ENCODE measurements around the gene S1PR1.

S1PR1 gene

GRCh38 chr1:101251504-101251903 lies 14.7 kb downstream of the S1PR1 start:
- Histone ChIP-seq H3K9me3 (ENCODE audit: control insufficient read depth, insufficient read depth, low read length) (no peaks in the 10 kb centered on the region), H3K9ac (ENCODE audit: low read depth, low read length) (no peak overlapping the region), H3K4me3 (ENCODE audit: low read depth, low read length) (no peak overlapping the region), H3K4me1 (ENCODE audit: control insufficient read depth, insufficient read depth, low read length) (no peaks in the 10 kb centered on the region), H3K27me3 (ENCODE audit: control insufficient read depth, insufficient read depth, low read length) (no peaks in the 10 kb centered on the region), H3K36me3 (ENCODE audit: control insufficient read depth, insufficient read depth, low read length) (no peaks in the 10 kb centered on the region)

GRCh38 chr1:101253976-101254674 lies 17.3 kb downstream of the S1PR1 start:
- H3K9ac ChIP-seq (ENCODE audit: low read depth, low read length): no peak overlapping the region
- H3K36me3 ChIP-seq (ENCODE audit: control insufficient read depth, insufficient read depth, low read length): no peaks in the 10 kb centered on the region
- peaks cover 2% of the 10 kb centered on the region for H3K4me1 ChIP-seq (ENCODE audit: control insufficient read depth, insufficient read depth, low read length)
- H3K9me3 ChIP-seq (ENCODE audit: control insufficient read depth, insufficient read depth, low read length): no peaks in the 10 kb centered on the region
- H3K4me3 ChIP-seq (ENCODE audit: low read depth, low read length): no peak overlapping the region
- H3K27me3 ChIP-seq (ENCODE audit: control insufficient read depth, insufficient read depth, low read length): no peaks in the 10 kb centered on the region

- Histone ChIP-seq H3K4me1 (ENCODE audit: control insufficient read depth, insufficient read depth, low read length) (peaks cover 7% of the 10 kb centered on the region), H3K4me3 (ENCODE audit: low read depth, low read length) (no peak overlapping the region), H3K9me3 (ENCODE audit: control insufficient read depth, insufficient read depth, low read length) (no peaks in the 10 kb centered on the region), H3K36me3 (ENCODE audit: control insufficient read depth, insufficient read depth, low read length) (no peaks in the 10 kb centered on the region), H3K27me3 (ENCODE audit: control insufficient read depth, insufficient read depth, low read length) (no peaks in the 10 kb centered on the region), H3K9ac (ENCODE audit: low read depth, low read length) (no peak overlapping the region)
Observed at GRCh38 chr1:101257500-101258325, 20.9 kb downstream of the S1PR1 start.

GRCh38 chr1:101259744-101260148 lies 22.9 kb downstream of the S1PR1 start:
- Histone ChIP-seq H3K36me3 (ENCODE audit: control insufficient read depth, insufficient read depth, low read length) (no peaks in the 10 kb centered on the region), H3K4me3 (ENCODE audit: low read depth, low read length) (no peak overlapping the region), H3K9me3 (ENCODE audit: control insufficient read depth, insufficient read depth, low read length) (no peaks in the 10 kb centered on the region), H3K9ac (ENCODE audit: low read depth, low read length) (no peak overlapping the region), H3K4me1 (ENCODE audit: control insufficient read depth, insufficient read depth, low read length) (peaks cover 7% of the 10 kb centered on the region), H3K27me3 (ENCODE audit: control insufficient read depth, insufficient read depth, low read length) (no peaks in the 10 kb centered on the region)

GRCh38 chr1:101260556-101261350 lies 23.9 kb downstream of the S1PR1 start:
- H3K4me3 ChIP-seq (ENCODE audit: low read depth, low read length): no peak overlapping the region
- no peaks in the 10 kb centered on the region for H3K9me3 ChIP-seq (ENCODE audit: control insufficient read depth, insufficient read depth, low read length)
- no peak overlapping the region for H3K9ac ChIP-seq (ENCODE audit: low read depth, low read length)
- peaks cover 7% of the 10 kb centered on the region for H3K4me1 ChIP-seq (ENCODE audit: control insufficient read depth, insufficient read depth, low read length)
- no peaks in the 10 kb centered on the region for H3K36me3 ChIP-seq (ENCODE audit: control insufficient read depth, insufficient read depth, low read length)
- no peaks in the 10 kb centered on the region for H3K27me3 ChIP-seq (ENCODE audit: control insufficient read depth, insufficient read depth, low read length)

GRCh38 chr1:101261623-101262022 lies 24.8 kb downstream of the S1PR1 start:
- Histone ChIP-seq H3K9ac (ENCODE audit: low read depth, low read length) (no peak overlapping the region), H3K27me3 (ENCODE audit: control insufficient read depth, insufficient read depth, low read length) (no peaks in the 10 kb centered on the region), H3K9me3 (ENCODE audit: control insufficient read depth, insufficient read depth, low read length) (no peaks in the 10 kb centered on the region), H3K4me3 (ENCODE audit: low read depth, low read length) (no peak overlapping the region), H3K36me3 (ENCODE audit: control insufficient read depth, insufficient read depth, low read length) (no peaks in the 10 kb centered on the region), H3K4me1 (ENCODE audit: control insufficient read depth, insufficient read depth, low read length) (peaks cover 7% of the 10 kb centered on the region)

- Histone ChIP-seq H3K4me3 (ENCODE audit: low read depth, low read length) (no peak overlapping the region), H3K9me3 (ENCODE audit: control insufficient read depth, insufficient read depth, low read length) (no peaks in the 10 kb centered on the region), H3K4me1 (ENCODE audit: control insufficient read depth, insufficient read depth, low read length) (peaks cover 7% of the 10 kb centered on the region), H3K9ac (ENCODE audit: low read depth, low read length) (no peak overlapping the region), H3K36me3 (ENCODE audit: control insufficient read depth, insufficient read depth, low read length) (no peaks in the 10 kb centered on the region), H3K27me3 (ENCODE audit: control insufficient read depth, insufficient read depth, low read length) (no peaks in the 10 kb centered on the region)
Observed at GRCh38 chr1:101262060-101262459, 25.2 kb downstream of the S1PR1 start.

GRCh38 chr1:101262630-101263348 lies 26.0 kb downstream of the S1PR1 start:
- Histone ChIP-seq H3K4me3 (ENCODE audit: low read depth, low read length) (no peak overlapping the region), H3K9me3 (ENCODE audit: control insufficient read depth, insufficient read depth, low read length) (no peaks in the 10 kb centered on the region), H3K36me3 (ENCODE audit: control insufficient read depth, insufficient read depth, low read length) (no peaks in the 10 kb centered on the region), H3K27me3 (ENCODE audit: control insufficient read depth, insufficient read depth, low read length) (no peaks in the 10 kb centered on the region), H3K4me1 (ENCODE audit: control insufficient read depth, insufficient read depth, low read length) (peaks cover 7% of the 10 kb centered on the region), H3K9ac (ENCODE audit: low read depth, low read length) (no peak overlapping the region)

GRCh38 chr1:101264697-101265096 lies 27.9 kb downstream of the S1PR1 start:
- Histone ChIP-seq H3K9me3 (ENCODE audit: control insufficient read depth, insufficient read depth, low read length) (no peaks in the 10 kb centered on the region), H3K4me1 (ENCODE audit: control insufficient read depth, insufficient read depth, low read length) (peaks cover 5% of the 10 kb centered on the region), H3K27me3 (ENCODE audit: control insufficient read depth, insufficient read depth, low read length) (no peaks in the 10 kb centered on the region), H3K4me3 (ENCODE audit: low read depth, low read length) (no peak overlapping the region), H3K9ac (ENCODE audit: low read depth, low read length) (no peak overlapping the region), H3K36me3 (ENCODE audit: control insufficient read depth, insufficient read depth, low read length) (no peaks in the 10 kb centered on the region)

GRCh38 chr1:101265684-101266083 lies 28.9 kb downstream of the S1PR1 start:
- Histone ChIP-seq H3K9me3 (ENCODE audit: control insufficient read depth, insufficient read depth, low read length) (no peaks in the 10 kb centered on the region), H3K9ac (ENCODE audit: low read depth, low read length) (no peak overlapping the region), H3K36me3 (ENCODE audit: control insufficient read depth, insufficient read depth, low read length) (no peaks in the 10 kb centered on the region), H3K4me1 (ENCODE audit: control insufficient read depth, insufficient read depth, low read length) (peaks cover 5% of the 10 kb centered on the region), H3K4me3 (ENCODE audit: low read depth, low read length) (no peak overlapping the region), H3K27me3 (ENCODE audit: control insufficient read depth, insufficient read depth, low read length) (no peaks in the 10 kb centered on the region)

GRCh38 chr1:101267082-101267481 lies 30.3 kb downstream of the S1PR1 start:
- H3K4me3 ChIP-seq (ENCODE audit: low read depth, low read length): no peak overlapping the region
- H3K27me3 ChIP-seq (ENCODE audit: control insufficient read depth, insufficient read depth, low read length): no peaks in the 10 kb centered on the region

More at GRCh38 chr1:101267082-101267481, 30.3 kb downstream of the S1PR1 start:
- Histone ChIP-seq H3K36me3 (ENCODE audit: control insufficient read depth, insufficient read depth, low read length) (no peaks in the 10 kb centered on the region), H3K9ac (ENCODE audit: low read depth, low read length) (no peak overlapping the region), H3K9me3 (ENCODE audit: control insufficient read depth, insufficient read depth, low read length) (no peaks in the 10 kb centered on the region), H3K4me1 (ENCODE audit: control insufficient read depth, insufficient read depth, low read length) (peaks cover 5% of the 10 kb centered on the region)
